K562 (cell line): ENCODE measurements around the gene C16orf74. TPM values are rescaled to one million over a fixed set of nuclear protein-coding genes. Genes with fewer than 3 reads are reported as not detected.
A peak's percentile ranks its signal among the peaks of the same experiment; 100 is the strongest.

Experiments
- FOXM1 ChIP-seq, 2 experiments: fragments of 450-650 bp in 1 of 2; sonication (generic) in 1 of 2; formaldehyde crosslinking in 1 of 2; IDR thresholded peaks; 2 replicates each; pipeline versions ENCODE4 v1.6.1 to v1.9.0; 2017 to 2022; ENCODE audit warnings: low read depth in 2 of 2, mild to moderate bottlenecking in 2 of 2, missing genetic modification reagents in 1 of 2, moderate library complexity in 1 of 2
- GABPB2 ChIP-seq: fragments of 250-450 bp; sonication (Bioruptor Pico); conservative IDR thresholded peaks from 2 replicates; pipeline ENCODE4 v1.5.1; 2021; ENCODE audit warnings: mild to moderate bottlenecking
- LCOR ChIP-seq: sonication (generic); formaldehyde crosslinking; IDR thresholded peaks from 2 replicates; pipeline ENCODE4 v1.8.0; 2022; ENCODE audit warnings: mild to moderate bottlenecking, missing genetic modification reagents
- MECOM ChIP-seq: fragments of 250-450 bp; sonication (Bioruptor Pico); IDR thresholded peaks from 2 replicates; pipeline ENCODE4 v1.8.0; 2022; ENCODE audit warnings: inconsistent platforms
- PHTF2 ChIP-seq: fragments of 250-450 bp; sonication (Bioruptor Pico); IDR thresholded peaks from 2 replicates; pipeline ENCODE4 v1.5.0; 2021; ENCODE audit warnings: mild to moderate bottlenecking
- RB1 ChIP-seq: fragments of 450-650 bp; IDR thresholded peaks from 2 replicates; pipeline ENCODE4 v1.6.1; 2017; ENCODE audit warnings: low read depth, mild to moderate bottlenecking
- RBBP5 ChIP-seq: fragments of 200-600 bp; sonication (generic); IDR thresholded peaks from 2 replicates; pipeline ENCODE4 v1.6.1; 2012; ENCODE audit warnings: borderline replicate concordance, mild to moderate bottlenecking, low read length, control low read depth, inconsistent platforms; ENCODE audit not compliant: insufficient read depth, poor library complexity, severe bottlenecking
- STAG1 ChIP-seq: sonication (generic); formaldehyde crosslinking; IDR thresholded peaks from 2 replicates; pipeline ENCODE4 v1.5.0; 2020; ENCODE audit warnings: missing genetic modification reagents, borderline replicate concordance
- TAF15 ChIP-seq: fragments of 200-400 bp; formaldehyde crosslinking; IDR thresholded peaks from 2 replicates; pipeline ENCODE4 v1.6.1; 2017; ENCODE audit warnings: mild to moderate bottlenecking, low read depth, low read length, moderate library complexity
- ZNF551 ChIP-seq: fragments of 250-450 bp; sonication (Bioruptor Pico); IDR thresholded peaks from 2 replicates; pipeline ENCODE4 v1.5.0; 2021; ENCODE audit warnings: mild to moderate bottlenecking, moderate library complexity
- polyA plus RNA-seq, 8 experiments: library from polyadenylated mRNA; depleted of rRNA in 4 of 8; stranded (reverse) in 5 of 8; unstranded in 3 of 8; fragments of >200 nt; fragmentation: Nextera tagmentation in 2 of 8; fragmentation: Illumina TruSeq in 1 of 8; extraction: Ambion mirVana in 2 of 8; extraction: Trizol in 1 of 8; gene quantifications; 2 replicates each; pipeline versions ENCODE4 v1.2.1 to v1.2.3, GENCODE V29; 2011 to 2014; ENCODE audit warnings: inconsistent platforms in 1 of 8, missing spikeins in 1 of 8
- total RNA-seq, 7 experiments: library from RNA; depleted of rRNA in 6 of 7; stranded (reverse); fragments of >200 nt in 6 of 7; fragmentation: Illumina TruSeq in 2 of 7; extraction: Trizol in 2 of 7; gene quantifications; 2 replicates each; pipeline versions ENCODE4 v1.2.1 to v1.2.3, GENCODE V29; 2011 to 2021; ENCODE audit warnings: low replicate concordance in 1 of 7
- TF ChIP-seq, protein P1 (sequence below): sonication (generic); formaldehyde crosslinking; IDR thresholded peaks from 2 replicates; pipeline ENCODE4 v1.9.0; 2022; ENCODE audit warnings: mild to moderate bottlenecking, missing genetic modification reagents
- TF ChIP-seq, protein P2 (sequence below): fragments of 450-650 bp; IDR thresholded peaks from 2 replicates; pipeline ENCODE4 v1.6.1; 2017; ENCODE audit warnings: antibody characterized with exemption, mild to moderate bottlenecking
- TF ChIP-seq, protein P3 (sequence below), 2 experiments: fragments of 250-450 bp in 1 of 2; fragments of 450-650 bp in 1 of 2; sonication (Bioruptor Pico) in 1 of 2; IDR thresholded peaks; 2 replicates each; pipeline versions ENCODE4 v1.6.1 to v1.8.0; 2016 to 2021; ENCODE audit warnings: mild to moderate bottlenecking in 2 of 2, moderate library complexity in 2 of 2, missing compliant biosample characterization in 1 of 2, missing genetic modification characterization in 1 of 2

The C16orf74 gene
- total and polyA plus RNA-seq, 9 of the 15 experiments (the other 6 are each of a cell fraction or from before 2014, with no cell fraction given), result not detected

DNA sequence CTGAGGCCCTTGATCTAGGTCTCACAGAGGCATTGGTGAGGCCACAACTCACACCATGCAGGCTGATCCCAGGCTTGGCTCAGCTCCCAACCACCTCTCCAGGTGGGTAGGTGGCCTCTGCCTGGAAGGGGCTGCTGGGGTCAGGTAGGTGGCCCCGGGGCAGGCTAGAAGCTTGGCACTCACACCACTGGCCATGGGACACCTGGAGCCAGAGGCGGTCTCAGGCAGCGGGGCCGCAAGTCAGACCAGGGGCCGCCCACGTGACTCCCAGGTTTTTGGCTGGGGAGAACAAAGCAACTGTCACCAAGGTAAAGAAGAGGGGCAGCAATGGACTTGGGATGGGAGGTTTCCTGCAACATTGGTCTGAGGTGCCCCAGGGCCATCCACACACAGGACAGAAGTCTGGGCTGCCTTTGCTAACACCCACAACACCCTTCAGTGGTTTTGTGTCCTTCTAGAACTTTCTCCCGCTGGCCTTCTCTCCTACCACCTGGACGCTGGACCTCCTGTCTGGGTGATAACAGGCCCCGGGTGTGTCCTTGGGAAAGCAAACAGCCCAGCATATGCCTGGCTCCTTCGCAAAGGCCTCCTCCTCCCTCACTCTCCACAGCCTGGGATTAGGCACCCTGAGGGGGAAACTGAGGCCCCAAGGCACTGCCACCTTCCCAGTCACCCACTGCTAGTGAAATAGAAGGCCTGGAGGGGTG, 16.4 kb downstream of the C16orf74 start (continued):
- TF ChIP-seq, protein P1, sequence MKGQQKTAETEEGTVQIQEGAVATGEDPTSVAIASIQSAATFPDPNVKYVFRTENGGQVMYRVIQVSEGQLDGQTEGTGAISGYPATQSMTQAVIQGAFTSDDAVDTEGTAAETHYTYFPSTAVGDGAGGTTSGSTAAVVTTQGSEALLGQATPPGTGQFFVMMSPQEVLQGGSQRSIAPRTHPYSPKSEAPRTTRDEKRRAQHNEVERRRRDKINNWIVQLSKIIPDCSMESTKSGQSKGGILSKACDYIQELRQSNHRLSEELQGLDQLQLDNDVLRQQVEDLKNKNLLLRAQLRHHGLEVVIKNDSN (CRISPR knock-in tag), result peak; percentile 51; the same call in 1 of the 2 replicates
- no peak for TF ChIP-seq GABPB2 (CRISPR knock-in tag)
- no peak for TF ChIP-seq LCOR (CRISPR knock-in tag)
- no peak for TF ChIP-seq PHTF2 (CRISPR knock-in tag)
- TF ChIP-seq STAG1 (CRISPR knock-in tag), result no peak
- no peak for TF ChIP-seq RB1
- TF ChIP-seq, protein P2, sequence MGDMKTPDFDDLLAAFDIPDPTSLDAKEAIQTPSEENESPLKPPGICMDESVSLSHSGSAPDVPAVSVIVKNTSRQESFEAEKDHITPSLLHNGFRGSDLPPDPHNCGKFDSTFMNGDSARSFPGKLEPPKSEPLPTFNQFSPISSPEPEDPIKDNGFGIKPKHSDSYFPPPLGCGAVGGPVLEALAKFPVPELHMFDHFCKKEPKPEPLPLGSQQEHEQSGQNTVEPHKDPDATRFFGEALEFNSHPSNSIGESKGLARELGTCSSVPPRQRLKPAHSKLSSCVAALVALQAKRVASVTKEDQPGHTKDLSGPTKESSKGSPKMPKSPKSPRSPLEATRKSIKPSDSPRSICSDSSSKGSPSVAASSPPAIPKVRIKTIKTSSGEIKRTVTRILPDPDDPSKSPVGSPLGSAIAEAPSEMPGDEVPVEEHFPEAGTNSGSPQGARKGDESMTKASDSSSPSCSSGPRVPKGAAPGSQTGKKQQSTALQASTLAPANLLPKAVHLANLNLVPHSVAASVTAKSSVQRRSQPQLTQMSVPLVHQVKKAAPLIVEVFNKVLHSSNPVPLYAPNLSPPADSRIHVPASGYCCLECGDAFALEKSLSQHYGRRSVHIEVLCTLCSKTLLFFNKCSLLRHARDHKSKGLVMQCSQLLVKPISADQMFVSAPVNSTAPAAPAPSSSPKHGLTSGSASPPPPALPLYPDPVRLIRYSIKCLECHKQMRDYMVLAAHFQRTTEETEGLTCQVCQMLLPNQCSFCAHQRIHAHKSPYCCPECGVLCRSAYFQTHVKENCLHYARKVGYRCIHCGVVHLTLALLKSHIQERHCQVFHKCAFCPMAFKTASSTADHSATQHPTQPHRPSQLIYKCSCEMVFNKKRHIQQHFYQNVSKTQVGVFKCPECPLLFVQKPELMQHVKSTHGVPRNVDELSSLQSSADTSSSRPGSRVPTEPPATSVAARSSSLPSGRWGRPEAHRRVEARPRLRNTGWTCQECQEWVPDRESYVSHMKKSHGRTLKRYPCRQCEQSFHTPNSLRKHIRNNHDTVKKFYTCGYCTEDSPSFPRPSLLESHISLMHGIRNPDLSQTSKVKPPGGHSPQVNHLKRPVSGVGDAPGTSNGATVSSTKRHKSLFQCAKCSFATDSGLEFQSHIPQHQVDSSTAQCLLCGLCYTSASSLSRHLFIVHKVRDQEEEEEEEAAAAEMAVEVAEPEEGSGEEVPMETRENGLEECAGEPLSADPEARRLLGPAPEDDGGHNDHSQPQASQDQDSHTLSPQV, result no peak
- TF ChIP-seq ZNF551 (CRISPR knock-in tag), result no peak
- no peak for TF ChIP-seq RBBP5
- TF ChIP-seq FOXM1 (IDR thresholded peaks at IDR 0.05; ENCODE audit: low read depth), result no peak
- no peak for TF ChIP-seq FOXM1 (CRISPR knock-in tag; IDR thresholded peaks at IDR 0.05; ENCODE audit: low read depth)
- TF ChIP-seq, protein P3, sequence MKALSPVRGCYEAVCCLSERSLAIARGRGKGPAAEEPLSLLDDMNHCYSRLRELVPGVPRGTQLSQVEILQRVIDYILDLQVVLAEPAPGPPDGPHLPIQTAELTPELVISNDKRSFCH (CRISPR knock-in tag; IDR thresholded peaks at IDR 0.05), result no peak
- TF ChIP-seq, protein P3 (tag; IDR thresholded peaks at IDR 0.05), result no peak
- no peak for TF ChIP-seq TAF15
- TF ChIP-seq MECOM (CRISPR knock-in tag), result no peak
